H1 (cell line): Measurements from ENCODE around the gene PRSS38.

Experiments used
- BRCA1 ChIP-seq: IDR thresholded peaks from 2 replicates; pipeline ENCODE4 v1.6.1; 2012; ENCODE audit warnings: low read depth, low read length, improper control_type of control experiment
- CEBPB ChIP-seq: IDR thresholded peaks from 2 replicates; pipeline ENCODE4 v1.6.1; 2012; ENCODE audit warnings: low read depth, low read length
- EGR1 ChIP-seq: IDR thresholded peaks from 2 replicates; pipeline ENCODE4 v1.6.1; 2011; ENCODE audit warnings: low read depth, low read length, borderline replicate concordance
- EZH2 ChIP-seq: fragments of 200-600 bp; sonication (generic); IDR thresholded peaks from 2 replicates; pipeline ENCODE4 v1.7.1; 2012; ENCODE audit warnings: low read depth, mild to moderate bottlenecking, moderate library complexity, low read length, inconsistent platforms; ENCODE audit not compliant: severe bottlenecking
- POLR2A ChIP-seq, 2 experiments: IDR thresholded peaks; 1 replicate in 1 of 2; 2 replicates in 1 of 2; pipeline ENCODE4 v1.6.1; 2011; ENCODE audit warnings: low read depth in 2 of 2, low read length in 2 of 2, mild to moderate bottlenecking in 2 of 2; ENCODE audit errors: control extremely low read depth in 1 of 2
- POLR2AphosphoS5 ChIP-seq: IDR thresholded peaks from 2 replicates; pipeline ENCODE4 v1.6.1; 2011; ENCODE audit warnings: low read depth, low read length
- RAD21 ChIP-seq, 2 experiments: IDR thresholded peaks in 1 of 2; conservative IDR thresholded peaks in 1 of 2; 2 replicates each; pipeline ENCODE4 v1.6.1; 2011; ENCODE audit warnings: low read depth in 2 of 2, low read length in 2 of 2, improper control_type of control experiment in 1 of 2, inconsistent platforms in 1 of 2, mild to moderate bottlenecking in 1 of 2, moderate library complexity in 1 of 2
- RFX5 ChIP-seq: IDR thresholded peaks from 2 replicates; pipeline ENCODE4 v1.6.1; 2011; ENCODE audit warnings: low read depth, low read length, improper control_type of control experiment, borderline replicate concordance
- SIN3A ChIP-seq, 2 experiments: IDR thresholded peaks in 1 of 2; conservative IDR thresholded peaks in 1 of 2; 2 replicates each; pipeline ENCODE4 v1.6.1; 2011 to 2012; ENCODE audit warnings: low read length in 2 of 2, improper control_type of control experiment in 1 of 2, low read depth in 1 of 2, mild to moderate bottlenecking in 1 of 2
- SP1 ChIP-seq: IDR thresholded peaks from 2 replicates; pipeline ENCODE4 v1.6.1; 2011; ENCODE audit warnings: low read depth, low read length
- TF ChIP-seq, protein P1 (sequence below), 3 experiments: IDR thresholded peaks; 1 replicate in 2 of 3; 2 replicates in 1 of 3; pipeline versions ENCODE4 v1.5.1 to v1.6.1; 2011; ENCODE audit warnings: low read length in 3 of 3, mild to moderate bottlenecking in 3 of 3, inconsistent platforms in 2 of 3, low read depth in 1 of 3, moderate library complexity in 1 of 3; ENCODE audit not compliant: insufficient read depth in 1 of 3; ENCODE audit errors: control extremely low read depth in 1 of 3
- TF ChIP-seq, protein P2 (sequence below): IDR thresholded peaks from 2 replicates; pipeline ENCODE4 v1.6.1; 2011; ENCODE audit warnings: low read length, improper control_type of control experiment

DNA sequence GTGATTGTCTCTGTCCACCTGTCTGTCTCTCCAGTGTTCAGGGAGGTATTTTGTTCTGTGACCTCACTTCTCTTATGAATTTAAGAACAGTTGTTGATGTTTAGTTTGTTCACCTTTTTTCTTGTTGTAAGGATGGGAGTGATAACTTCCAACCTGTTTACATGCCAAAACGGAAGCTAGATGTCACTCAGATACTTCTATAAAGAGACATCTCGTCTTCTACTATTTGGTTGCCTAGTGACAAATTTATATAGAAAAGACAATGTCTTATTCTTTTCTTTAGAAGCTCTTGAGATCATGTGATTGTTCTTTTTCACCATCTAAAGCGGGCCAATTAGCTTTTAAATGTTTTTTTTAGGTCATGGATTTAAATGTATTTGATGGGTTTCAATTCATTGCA is 33.8 kb downstream of the PRSS38 start:
- TF ChIP-seq, protein P1, sequence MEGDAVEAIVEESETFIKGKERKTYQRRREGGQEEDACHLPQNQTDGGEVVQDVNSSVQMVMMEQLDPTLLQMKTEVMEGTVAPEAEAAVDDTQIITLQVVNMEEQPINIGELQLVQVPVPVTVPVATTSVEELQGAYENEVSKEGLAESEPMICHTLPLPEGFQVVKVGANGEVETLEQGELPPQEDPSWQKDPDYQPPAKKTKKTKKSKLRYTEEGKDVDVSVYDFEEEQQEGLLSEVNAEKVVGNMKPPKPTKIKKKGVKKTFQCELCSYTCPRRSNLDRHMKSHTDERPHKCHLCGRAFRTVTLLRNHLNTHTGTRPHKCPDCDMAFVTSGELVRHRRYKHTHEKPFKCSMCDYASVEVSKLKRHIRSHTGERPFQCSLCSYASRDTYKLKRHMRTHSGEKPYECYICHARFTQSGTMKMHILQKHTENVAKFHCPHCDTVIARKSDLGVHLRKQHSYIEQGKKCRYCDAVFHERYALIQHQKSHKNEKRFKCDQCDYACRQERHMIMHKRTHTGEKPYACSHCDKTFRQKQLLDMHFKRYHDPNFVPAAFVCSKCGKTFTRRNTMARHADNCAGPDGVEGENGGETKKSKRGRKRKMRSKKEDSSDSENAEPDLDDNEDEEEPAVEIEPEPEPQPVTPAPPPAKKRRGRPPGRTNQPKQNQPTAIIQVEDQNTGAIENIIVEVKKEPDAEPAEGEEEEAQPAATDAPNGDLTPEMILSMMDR (IDR thresholded peaks at IDR 0.05; ENCODE audit: control extremely low read depth in 1 of 3, insufficient read depth in 1 of 3, low read depth in 1 of 3, low read length in 3 of 3), result no peak
- no peak for TF ChIP-seq SIN3A (conservative IDR thresholded peaks at IDR 0.05 in 1 of 2, IDR thresholded peaks at IDR 0.05 in 1 of 2; ENCODE audit: low read depth in 1 of 2, low read length in 2 of 2)
- TF ChIP-seq POLR2A (IDR thresholded peaks at IDR 0.05; ENCODE audit: control extremely low read depth in 1 of 2, low read depth in 2 of 2, low read length in 2 of 2), result no peak
- no peak for TF ChIP-seq EGR1
- TF ChIP-seq RAD21 (IDR thresholded peaks at IDR 0.05 in 1 of 2, conservative IDR thresholded peaks at IDR 0.05 in 1 of 2; ENCODE audit: low read depth in 2 of 2, low read length in 2 of 2), result no peak
- no peak for TF ChIP-seq RFX5
- TF ChIP-seq CEBPB, result no peak
- no peak for TF ChIP-seq POLR2AphosphoS5
- no peak for TF ChIP-seq SP1
- TF ChIP-seq EZH2, result no peak
- TF ChIP-seq BRCA1, result no peak
- TF ChIP-seq, protein P2, sequence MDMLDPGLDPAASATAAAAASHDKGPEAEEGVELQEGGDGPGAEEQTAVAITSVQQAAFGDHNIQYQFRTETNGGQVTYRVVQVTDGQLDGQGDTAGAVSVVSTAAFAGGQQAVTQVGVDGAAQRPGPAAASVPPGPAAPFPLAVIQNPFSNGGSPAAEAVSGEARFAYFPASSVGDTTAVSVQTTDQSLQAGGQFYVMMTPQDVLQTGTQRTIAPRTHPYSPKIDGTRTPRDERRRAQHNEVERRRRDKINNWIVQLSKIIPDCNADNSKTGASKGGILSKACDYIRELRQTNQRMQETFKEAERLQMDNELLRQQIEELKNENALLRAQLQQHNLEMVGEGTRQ, result no peak
